ENCODE data around the gene ARMC12. TPM values are rescaled to one million over a fixed set of nuclear protein-coding genes. Genes with fewer than 3 reads are reported as not detected.
A peak's percentile ranks its signal among the peaks of the same experiment; 100 is the strongest.

ARMC12 gene
- total and polyA plus RNA-seq, 2 of the 13 experiments (the other 11 are each of a cell fraction or from before 2014, with no cell fraction given) = 1.3 TPM; not detected in 1

- peak; percentile 48; the same call in 1 of the 2 replicates for TF ChIP-seq ARID5B (CRISPR knock-in tag; IDR thresholded peaks at IDR 0.05)
- TF ChIP-seq FOXA1 (IDR thresholded peaks at IDR 0.05) = no peak
- peak; percentile 23; the same call in 1 of the 2 replicates for TF ChIP-seq FOXA1 (CRISPR knock-in tag; IDR thresholded peaks at IDR 0.05)
- TF ChIP-seq ELF4 (CRISPR knock-in tag; IDR thresholded peaks at IDR 0.05; ENCODE audit: borderline replicate concordance) = no peak
- no peak for TF ChIP-seq TCF7 (IDR thresholded peaks at IDR 0.05; ENCODE audit: low read depth)
- TF ChIP-seq YEATS2 (CRISPR knock-in tag; IDR thresholded peaks at IDR 0.05; ENCODE audit: borderline replicate concordance) = peak; percentile 22
- no peak for TF ChIP-seq RBAK (CRISPR knock-in tag; IDR thresholded peaks at IDR 0.05)
- TF ChIP-seq THYN1 (CRISPR knock-in tag; IDR thresholded peaks at IDR 0.05; ENCODE audit: borderline replicate concordance, low read depth) = no peak
- no peak for TF ChIP-seq ZNF598 (CRISPR knock-in tag; IDR thresholded peaks at IDR 0.05; ENCODE audit: borderline replicate concordance)
- 0 out of 2 replicates have a peak, but pooled peaks have one; percentile 8 for TF ChIP-seq GATAD2A (CRISPR knock-in tag; IDR thresholded peaks at IDR 0.05)
- no peak for TF ChIP-seq AHDC1 (CRISPR knock-in tag; IDR thresholded peaks at IDR 0.05; ENCODE audit: borderline replicate concordance)
- TF ChIP-seq FOXO1 (CRISPR knock-in tag; IDR thresholded peaks at IDR 0.05) = 0 out of 2 replicates have a peak, but pooled peaks have one; percentile 35
- peak; percentile 41; the same call in 1 of the 2 replicates for TF ChIP-seq TFDP1 (CRISPR knock-in tag; IDR thresholded peaks at IDR 0.05; ENCODE audit: borderline replicate concordance)
Observed at GRCh38 chr6:35727935-35728682, 8.7 kb upstream of the ARMC12 start (continued).

Data from HepG2 (cell line).